NCI-H128 (cell line): ENCODE results near the gene KCNQ4.

ENCODE experiments used
- DNase-seq: peaks from one replicate; lab custom pipeline; 2025; ENCODE audit not compliant: unreplicated experiment; lab: John Stamatoyannopoulos, UW

KCNQ4 gene

GRCh38 chr1:40783001-40783905 is at the start of gene KCNQ4:
Gene KCNQ4 (plus strand): TSS chr1:40783787. CDS start chr1:40784094, 307 bp downstream.
- peak; percentile 56 for DNase-seq

GRCh38 chr1:40734882-40735628 is 48.5 kb upstream of the KCNQ4 start:
- no peak for DNase-seq

- DNase-seq: no peak
Measured at GRCh38 chr1:40736085-40736531, 47.5 kb upstream of the KCNQ4 start.

GRCh38 chr1:40738831-40739230 is 44.8 kb upstream of the KCNQ4 start:
- no peak for DNase-seq

GRCh38 chr1:40739455-40740008 is 44.1 kb upstream of the KCNQ4 start:
- DNase-seq: no peak

GRCh38 chr1:40740039-40740996 is 43.3 kb upstream of the KCNQ4 start:
- DNase-seq: no peak

- no peak for DNase-seq
Measured at GRCh38 chr1:40740997-40741736, 42.4 kb upstream of the KCNQ4 start.

GRCh38 chr1:40742363-40743061 is 41.1 kb upstream of the KCNQ4 start:
- DNase-seq: no peak

- DNase-seq: no peak
Measured at GRCh38 chr1:40743452-40743851, 40.1 kb upstream of the KCNQ4 start.

GRCh38 chr1:40743860-40744259 is 39.7 kb upstream of the KCNQ4 start:
- DNase-seq: no peak

- DNase-seq: no peak
Measured at GRCh38 chr1:40745176-40745575, 38.4 kb upstream of the KCNQ4 start.

GRCh38 chr1:40746344-40747090 is 37.1 kb upstream of the KCNQ4 start:
- no peak for DNase-seq

GRCh38 chr1:40748841-40749718 is 34.5 kb upstream of the KCNQ4 start:
- no peak for DNase-seq

- no peak for DNase-seq
Measured at GRCh38 chr1:40749817-40750216, 33.8 kb upstream of the KCNQ4 start.

GRCh38 chr1:40750451-40750908 is 33.1 kb upstream of the KCNQ4 start:
- no peak for DNase-seq

- DNase-seq: no peak
Measured at GRCh38 chr1:40751802-40752201, 31.8 kb upstream of the KCNQ4 start.

- DNase-seq: no peak
Measured at GRCh38 chr1:40753142-40753882, 30.3 kb upstream of the KCNQ4 start.
